Astrocyte (in vitro differentiated cells and primary cell): ENCODE data around the gene KDM7A. TPM values are rescaled to one million over a fixed set of nuclear protein-coding genes. Genes with fewer than 3 reads are reported as not detected.

Experiments used
- DNase-seq: peaks from one replicate; pipeline ENCODE4 v3.0.0-alpha.2; 2010; ENCODE audit warnings: low read depth
- FAIRE-seq: peaks from 2 replicates; lab custom pipeline; 2011; peaks lifted over from hg19 to GRCh38; lab: Jason Lieb, UNC
- H2AFZ ChIP-seq: 2 replicates; pipeline ENCODE4 v1.6.0; 2012; ENCODE audit warnings: low read depth, low read length, inconsistent platforms
- H3K27ac ChIP-seq: 2 replicates; pipeline ENCODE4 v1.5.1; 2011; ENCODE audit warnings: low read depth, low read length, inconsistent platforms
- H3K27me3 ChIP-seq: 2 replicates; pipeline ENCODE4 v1.6.0; 2011; ENCODE audit warnings: low read length, inconsistent platforms; ENCODE audit not compliant: insufficient read depth
- H3K36me3 ChIP-seq: 2 replicates; pipeline ENCODE4 v1.5.1; 2011; ENCODE audit warnings: low read length, inconsistent platforms; ENCODE audit not compliant: insufficient read depth
- H3K4me1 ChIP-seq: 2 replicates; pipeline ENCODE4 v1.5.1; 2011; ENCODE audit warnings: low read length, inconsistent platforms; ENCODE audit not compliant: insufficient read depth
- H3K4me2 ChIP-seq: 2 replicates; pipeline ENCODE4 v1.6.0; 2012; ENCODE audit warnings: low read length, inconsistent platforms
- H3K4me3 ChIP-seq: 2 replicates; pipeline ENCODE4 v1.5.1; 2011; ENCODE audit warnings: low read depth, mild to moderate bottlenecking, low read length, inconsistent platforms; ENCODE audit not compliant: insufficient read depth
- H3K79me2 ChIP-seq: 2 replicates; pipeline ENCODE4 v1.6.0; 2012; ENCODE audit warnings: mild to moderate bottlenecking, low read length, inconsistent platforms; ENCODE audit not compliant: insufficient read depth
- H3K9ac ChIP-seq: 2 replicates; pipeline ENCODE4 v1.6.0; 2012; ENCODE audit warnings: mild to moderate bottlenecking, low read length, inconsistent platforms
- H3K9me3 ChIP-seq: 2 replicates; pipeline ENCODE4 v1.5.1; 2012; ENCODE audit warnings: low read depth, mild to moderate bottlenecking, low read length, inconsistent platforms; ENCODE audit not compliant: insufficient read depth
- H4K20me1 ChIP-seq: 2 replicates; pipeline ENCODE4 v1.6.0; 2012; ENCODE audit warnings: low read length, inconsistent platforms; ENCODE audit not compliant: insufficient read depth
- H3K27ac Mint-ChIP-seq: one replicate; pipeline ENCODE4 v1.8.0; 2021; ENCODE audit warnings: mild to moderate bottlenecking, mixed read lengths; ENCODE audit not compliant: unreplicated experiment
- H3K27me3 Mint-ChIP-seq: one replicate; pipeline ENCODE4 v1.8.0; 2021; ENCODE audit warnings: low read depth, mixed read lengths; ENCODE audit not compliant: unreplicated experiment
- H3K36me3 Mint-ChIP-seq: one replicate; pipeline ENCODE4 v1.8.0; 2021; ENCODE audit warnings: low read depth, mixed read lengths; ENCODE audit not compliant: unreplicated experiment
- H3K4me1 Mint-ChIP-seq: one replicate; pipeline ENCODE4 v1.8.0; 2021; ENCODE audit warnings: low read depth, mixed read lengths; ENCODE audit not compliant: unreplicated experiment
- H3K4me3 Mint-ChIP-seq: one replicate; pipeline ENCODE4 v1.8.0; 2021; ENCODE audit warnings: mild to moderate bottlenecking, moderate library complexity, mixed read lengths; ENCODE audit not compliant: unreplicated experiment
- H3K9me3 Mint-ChIP-seq: one replicate; pipeline ENCODE4 v1.8.0; 2021; ENCODE audit warnings: mild to moderate bottlenecking, mixed read lengths; ENCODE audit not compliant: unreplicated experiment
- EZH2 ChIP-seq: IDR thresholded peaks from 2 replicates; pipeline ENCODE4 v1.6.1; 2012; ENCODE audit warnings: mild to moderate bottlenecking, low read length, inconsistent platforms; ENCODE audit not compliant: insufficient read depth
- total RNA-seq: library from RNA; stranded (reverse); gene quantifications from 2 replicates; pipeline ENCODE4 v1.2.1, GENCODE V29; 2021
- TF ChIP-seq, protein P1 (sequence below): IDR thresholded peaks from 2 replicates; pipeline ENCODE4 v1.5.1; 2011; ENCODE audit warnings: low read depth, mild to moderate bottlenecking, inconsistent platforms, low read length, moderate library complexity; ENCODE audit not compliant: insufficient read depth

KDM7A gene
- total RNA-seq, 1 donor from 2014 or later: 5.4 TPM

DNA sequence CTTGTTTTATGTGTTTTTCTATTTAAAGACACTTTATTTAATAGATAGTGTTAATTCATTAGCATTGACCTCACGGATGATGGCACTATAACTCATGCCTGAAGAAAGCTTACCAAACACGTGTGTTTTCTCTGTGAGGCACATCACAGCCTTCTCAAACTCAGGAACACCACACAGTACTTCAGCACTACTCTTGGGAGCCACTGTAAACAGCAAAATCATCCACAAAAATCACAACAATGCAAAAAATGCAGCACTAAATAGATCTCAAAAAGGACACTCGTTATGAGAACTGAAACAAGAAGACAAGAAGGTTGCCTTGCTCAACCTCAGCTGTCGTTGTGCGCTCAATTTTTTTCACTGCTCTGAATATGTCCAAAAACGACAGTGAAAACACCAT is 102.0 kb downstream of the KDM7A start:
- H3K9ac ChIP-seq: no peak overlapping the region
- H3K4me2 ChIP-seq: no peak overlapping the region
- H3K27me3 Mint-ChIP-seq: peaks cover 2% of the 10 kb centered on the region
- no peak overlapping the region for H3K4me3 ChIP-seq
- H3K9me3 ChIP-seq: no peaks in the 10 kb centered on the region
- FAIRE-seq (no peak), DNase-seq (peak; percentile 46)
- H3K4me3 Mint-ChIP-seq: no peak overlapping the region
- TF ChIP-seq, protein P1, sequence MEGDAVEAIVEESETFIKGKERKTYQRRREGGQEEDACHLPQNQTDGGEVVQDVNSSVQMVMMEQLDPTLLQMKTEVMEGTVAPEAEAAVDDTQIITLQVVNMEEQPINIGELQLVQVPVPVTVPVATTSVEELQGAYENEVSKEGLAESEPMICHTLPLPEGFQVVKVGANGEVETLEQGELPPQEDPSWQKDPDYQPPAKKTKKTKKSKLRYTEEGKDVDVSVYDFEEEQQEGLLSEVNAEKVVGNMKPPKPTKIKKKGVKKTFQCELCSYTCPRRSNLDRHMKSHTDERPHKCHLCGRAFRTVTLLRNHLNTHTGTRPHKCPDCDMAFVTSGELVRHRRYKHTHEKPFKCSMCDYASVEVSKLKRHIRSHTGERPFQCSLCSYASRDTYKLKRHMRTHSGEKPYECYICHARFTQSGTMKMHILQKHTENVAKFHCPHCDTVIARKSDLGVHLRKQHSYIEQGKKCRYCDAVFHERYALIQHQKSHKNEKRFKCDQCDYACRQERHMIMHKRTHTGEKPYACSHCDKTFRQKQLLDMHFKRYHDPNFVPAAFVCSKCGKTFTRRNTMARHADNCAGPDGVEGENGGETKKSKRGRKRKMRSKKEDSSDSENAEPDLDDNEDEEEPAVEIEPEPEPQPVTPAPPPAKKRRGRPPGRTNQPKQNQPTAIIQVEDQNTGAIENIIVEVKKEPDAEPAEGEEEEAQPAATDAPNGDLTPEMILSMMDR: no peak
- no peak for TF ChIP-seq EZH2
- no peaks in the 10 kb centered on the region for H3K79me2 ChIP-seq
- H3K36me3 Mint-ChIP-seq: no peaks in the 10 kb centered on the region
- no peak overlapping the region for H3K27ac ChIP-seq
- H3K36me3 ChIP-seq: no peaks in the 10 kb centered on the region
- H3K4me1 ChIP-seq: no peaks in the 10 kb centered on the region
- peaks cover 2% of the 10 kb centered on the region for H3K9me3 Mint-ChIP-seq
- no peak overlapping the region for H2AFZ ChIP-seq
- peaks cover 2% of the 10 kb centered on the region for H3K4me1 Mint-ChIP-seq
- no peaks in the 10 kb centered on the region for H4K20me1 ChIP-seq
- H3K27me3 ChIP-seq: peaks cover 18% of the 10 kb centered on the region
- H3K27ac Mint-ChIP-seq: no peak overlapping the region

DNA sequence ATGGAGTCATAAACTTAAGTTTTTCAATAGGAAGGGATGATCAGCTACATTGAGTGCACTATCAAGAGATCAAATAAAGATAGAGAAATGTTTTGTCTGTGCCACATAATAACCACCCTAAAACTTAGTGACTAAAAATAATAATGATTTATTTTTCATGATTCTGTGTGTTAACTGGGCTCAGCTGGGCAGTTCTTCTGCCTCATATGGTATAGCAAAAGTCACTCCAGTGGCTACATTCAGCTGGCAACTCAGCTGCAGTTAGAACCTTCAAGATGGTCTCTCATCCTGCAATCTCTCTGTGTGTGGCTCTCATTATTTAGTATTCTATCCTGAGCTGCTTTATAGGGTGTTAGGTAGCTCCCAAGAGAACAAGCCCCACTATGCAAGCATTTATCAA is 106.2 kb downstream of the KDM7A start:
- H3K79me2 ChIP-seq: no peaks in the 10 kb centered on the region
- FAIRE-seq (no peak), DNase-seq (no peak)
- peaks cover 14% of the 10 kb centered on the region for H3K27me3 ChIP-seq
- no peak overlapping the region for H2AFZ ChIP-seq
- Mint-ChIP-seq H3K27ac (no peak overlapping the region), H3K4me1 (peaks cover 2% of the 10 kb centered on the region), H3K4me3 (no peak overlapping the region), H3K27me3 (peaks cover 2% of the 10 kb centered on the region), H3K36me3 (peaks cover 2% of the 10 kb centered on the region), H3K9me3 (peaks cover 21% of the 10 kb centered on the region)
- TF ChIP-seq EZH2: no peak
- TF ChIP-seq, protein P1: no peak
- no peaks in the 10 kb centered on the region for H4K20me1 ChIP-seq
- no peak overlapping the region for H3K4me2 ChIP-seq
- no peaks in the 10 kb centered on the region for H3K9me3 ChIP-seq
- H3K4me3 ChIP-seq: no peak overlapping the region
- no peak overlapping the region for H3K9ac ChIP-seq
- H3K4me1 ChIP-seq: no peaks in the 10 kb centered on the region
- H3K27ac ChIP-seq: no peak overlapping the region
- H3K36me3 ChIP-seq: no peaks in the 10 kb centered on the region

DNA sequence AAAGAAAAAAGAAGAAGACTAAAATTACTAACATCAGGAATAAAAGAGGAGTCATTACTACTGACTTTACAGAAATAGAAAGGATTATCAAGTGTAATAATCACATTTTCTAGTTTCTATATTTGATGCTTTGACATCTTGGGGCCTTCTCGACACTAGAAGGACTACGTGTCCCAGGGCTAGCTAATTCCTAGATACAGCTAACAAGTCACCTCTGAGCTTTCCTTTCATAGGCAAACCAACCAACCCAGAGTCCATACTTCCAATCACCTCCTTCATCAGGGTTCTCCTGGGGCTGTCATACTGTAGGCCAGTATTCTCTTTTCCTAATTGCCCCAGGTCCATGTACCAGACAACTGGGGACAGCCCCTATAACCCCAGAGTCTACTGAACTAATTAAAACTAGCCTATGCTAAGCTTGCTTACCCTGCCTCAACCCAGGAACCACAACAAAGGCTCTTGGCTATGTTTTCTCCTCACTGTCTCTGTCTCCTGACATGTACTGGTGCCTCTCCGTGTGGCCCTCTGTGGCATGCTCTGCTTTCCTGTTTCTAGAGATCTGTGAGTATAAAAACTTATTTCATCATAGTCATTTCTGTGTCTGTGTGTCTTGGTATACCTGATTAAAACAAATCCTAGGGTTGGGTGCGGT is 107.4 kb downstream of the KDM7A start:
- no peaks in the 10 kb centered on the region for H3K79me2 ChIP-seq
- no peak overlapping the region for H3K4me3 ChIP-seq
- H3K4me1 ChIP-seq: no peaks in the 10 kb centered on the region
- H3K9ac ChIP-seq: no peak overlapping the region
- no peak overlapping the region for H3K4me2 ChIP-seq
- Mint-ChIP-seq H3K36me3 (peaks cover 2% of the 10 kb centered on the region), H3K4me3 (no peak overlapping the region), H3K27me3 (peaks cover 2% of the 10 kb centered on the region), H3K4me1 (no peaks in the 10 kb centered on the region), H3K27ac (no peak overlapping the region), H3K9me3 (peaks cover 21% of the 10 kb centered on the region)
- TF ChIP-seq, protein P1: no peak
- no peak for TF ChIP-seq EZH2
- H2AFZ ChIP-seq: no peak overlapping the region
- H3K27me3 ChIP-seq: peaks cover 14% of the 10 kb centered on the region
- DNase-seq (no peak), FAIRE-seq (no peak)
- H4K20me1 ChIP-seq: no peaks in the 10 kb centered on the region
- H3K27ac ChIP-seq: no peak overlapping the region
- H3K36me3 ChIP-seq: no peaks in the 10 kb centered on the region
- no peaks in the 10 kb centered on the region for H3K9me3 ChIP-seq
